ENCODE data around the gene EDEM1. TPM values are rescaled to one million over a fixed set of nuclear protein-coding genes. Genes with fewer than 3 reads are reported as not detected.

EDEM1 gene
- total and polyA plus RNA-seq, 10 of the 15 experiments (the other 5 are each of a cell fraction or from before 2014, with no cell fraction given) = 18.9 to 138 (median 57.5) TPM

DNA sequence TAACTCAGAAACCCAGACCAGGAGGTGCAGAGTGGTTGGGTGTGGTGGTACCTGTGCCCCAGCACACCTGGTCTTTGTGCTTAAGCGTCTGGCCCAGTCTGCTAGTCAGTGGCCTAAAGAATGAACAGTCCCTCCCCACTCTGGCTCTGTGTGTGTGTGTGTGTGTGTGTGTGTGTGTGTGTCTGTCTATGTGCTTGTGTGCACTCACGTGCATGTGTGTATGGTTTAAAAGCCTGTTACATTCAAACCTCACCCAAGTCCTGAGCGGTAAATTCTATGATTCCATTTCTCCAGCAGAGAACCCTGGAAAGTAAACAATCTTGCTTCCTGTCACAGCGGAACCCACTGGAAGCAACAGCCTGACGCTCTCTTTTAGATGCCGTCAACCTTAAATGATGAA is 34.2 kb downstream of the EDEM1 start:
- no peak overlapping the region for H3K4me2 ChIP-seq (ENCODE audit: control insufficient read depth, insufficient read depth)
- no peaks in the 10 kb centered on the region for H3K79me2 ChIP-seq (ENCODE audit: control insufficient read depth, insufficient read depth, low read length)
- ChIA-PET SMC1A (ENCODE audit: uncharacterized antibody, unreplicated experiment) (interaction anchor here (0.9 to 1.6 kb wide), 2 partner anchors 67 to 76 kb away, joined by 3 read pairs; no protein-coding TSS in a partner anchor), POLR2A (no interaction called here), CTCF (no interaction called here), RAD21 (ENCODE audit: unreplicated experiment) (no interaction called here)
- no peak overlapping the region for H3K27ac ChIP-seq (ENCODE audit: control insufficient read depth, insufficient read depth)
- DNase-seq (ENCODE audit: low read depth, low spot score) (no peak), FAIRE-seq (no peak), ATAC-seq (no peak)
- no peak overlapping the region for H3K4me3 ChIP-seq
- no peak overlapping the region for H3K9ac ChIP-seq (ENCODE audit: control insufficient read depth, insufficient read depth, low read length)
- H3K27me3 ChIP-seq (replicated peaks in 1 of 2; ENCODE audit: control insufficient read depth in 2 of 2, insufficient read depth in 2 of 2, low read length in 1 of 2) = no peaks in the 10 kb centered on the region
- WGBS (ENCODE audit: insufficient coverage, insufficient replicate concordance, low lambda C conversion rate, missing lambda C conversion rate) = 66% methylated on average over 6 of the region's 6 CpGs
- no peaks in the 10 kb centered on the region for H3K9me3 ChIP-seq (replicated peaks; ENCODE audit: control insufficient read depth, insufficient read depth, low read length)
- peaks cover 13 to 34% of the 10 kb centered on the region in 2 experiments for H3K36me3 ChIP-seq (ENCODE audit: control insufficient read depth in 2 of 2, insufficient read depth in 2 of 2, low read length in 1 of 2)
- H2AFZ ChIP-seq (ENCODE audit: control insufficient read depth, low read depth, low read length) = no peak overlapping the region
- no TSS peak for BruUV-seq (replicated peaks)
- H4K20me1 ChIP-seq (ENCODE audit: control insufficient read depth, insufficient read depth) = no peaks in the 10 kb centered on the region; the same call in 1 of the 2 replicates
- H3K4me1 ChIP-seq (ENCODE audit: control insufficient read depth, insufficient read depth, low read length) = no peaks in the 10 kb centered on the region
- intact Hi-C loops (cut with micrococcal nuclease; ENCODE audit: unreplicated experiment) (loop anchor here (10.0 kb wide), 1 partner anchor 503 kb away; no protein-coding TSS in a partner anchor), in situ Hi-C loops (cut with MboI) (no loop called here)
- no peak for TF ChIP-seq ATF7 (IDR thresholded peaks at IDR 0.05; ENCODE audit: low read depth)
- TF ChIP-seq ZNF207 (IDR thresholded peaks at IDR 0.05; ENCODE audit: borderline replicate concordance) = no peak
- TF ChIP-seq WRNIP1 (IDR thresholded peaks at IDR 0.05; ENCODE audit: borderline replicate concordance, low read depth, low read length) = no peak
- TF ChIP-seq, protein P1, sequence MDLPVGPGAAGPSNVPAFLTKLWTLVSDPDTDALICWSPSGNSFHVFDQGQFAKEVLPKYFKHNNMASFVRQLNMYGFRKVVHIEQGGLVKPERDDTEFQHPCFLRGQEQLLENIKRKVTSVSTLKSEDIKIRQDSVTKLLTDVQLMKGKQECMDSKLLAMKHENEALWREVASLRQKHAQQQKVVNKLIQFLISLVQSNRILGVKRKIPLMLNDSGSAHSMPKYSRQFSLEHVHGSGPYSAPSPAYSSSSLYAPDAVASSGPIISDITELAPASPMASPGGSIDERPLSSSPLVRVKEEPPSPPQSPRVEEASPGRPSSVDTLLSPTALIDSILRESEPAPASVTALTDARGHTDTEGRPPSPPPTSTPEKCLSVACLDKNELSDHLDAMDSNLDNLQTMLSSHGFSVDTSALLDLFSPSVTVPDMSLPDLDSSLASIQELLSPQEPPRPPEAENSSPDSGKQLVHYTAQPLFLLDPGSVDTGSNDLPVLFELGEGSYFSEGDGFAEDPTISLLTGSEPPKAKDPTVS (IDR thresholded peaks at IDR 0.05; ENCODE audit: low read depth, low read length) = no peak
- no peak for TF ChIP-seq SUZ12 (IDR thresholded peaks at IDR 0.05; ENCODE audit: unreplicated experiment)
- TF ChIP-seq JUNB (IDR thresholded peaks at IDR 0.05) = no peak
- TF ChIP-seq RB1 (IDR thresholded peaks at IDR 0.05; ENCODE audit: borderline replicate concordance) = no peak
- TF ChIP-seq, protein P2, sequence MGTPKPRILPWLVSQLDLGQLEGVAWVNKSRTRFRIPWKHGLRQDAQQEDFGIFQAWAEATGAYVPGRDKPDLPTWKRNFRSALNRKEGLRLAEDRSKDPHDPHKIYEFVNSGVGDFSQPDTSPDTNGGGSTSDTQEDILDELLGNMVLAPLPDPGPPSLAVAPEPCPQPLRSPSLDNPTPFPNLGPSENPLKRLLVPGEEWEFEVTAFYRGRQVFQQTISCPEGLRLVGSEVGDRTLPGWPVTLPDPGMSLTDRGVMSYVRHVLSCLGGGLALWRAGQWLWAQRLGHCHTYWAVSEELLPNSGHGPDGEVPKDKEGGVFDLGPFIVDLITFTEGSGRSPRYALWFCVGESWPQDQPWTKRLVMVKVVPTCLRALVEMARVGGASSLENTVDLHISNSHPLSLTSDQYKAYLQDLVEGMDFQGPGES (IDR thresholded peaks at IDR 0.05) = no peak
- TF ChIP-seq, protein P3, sequence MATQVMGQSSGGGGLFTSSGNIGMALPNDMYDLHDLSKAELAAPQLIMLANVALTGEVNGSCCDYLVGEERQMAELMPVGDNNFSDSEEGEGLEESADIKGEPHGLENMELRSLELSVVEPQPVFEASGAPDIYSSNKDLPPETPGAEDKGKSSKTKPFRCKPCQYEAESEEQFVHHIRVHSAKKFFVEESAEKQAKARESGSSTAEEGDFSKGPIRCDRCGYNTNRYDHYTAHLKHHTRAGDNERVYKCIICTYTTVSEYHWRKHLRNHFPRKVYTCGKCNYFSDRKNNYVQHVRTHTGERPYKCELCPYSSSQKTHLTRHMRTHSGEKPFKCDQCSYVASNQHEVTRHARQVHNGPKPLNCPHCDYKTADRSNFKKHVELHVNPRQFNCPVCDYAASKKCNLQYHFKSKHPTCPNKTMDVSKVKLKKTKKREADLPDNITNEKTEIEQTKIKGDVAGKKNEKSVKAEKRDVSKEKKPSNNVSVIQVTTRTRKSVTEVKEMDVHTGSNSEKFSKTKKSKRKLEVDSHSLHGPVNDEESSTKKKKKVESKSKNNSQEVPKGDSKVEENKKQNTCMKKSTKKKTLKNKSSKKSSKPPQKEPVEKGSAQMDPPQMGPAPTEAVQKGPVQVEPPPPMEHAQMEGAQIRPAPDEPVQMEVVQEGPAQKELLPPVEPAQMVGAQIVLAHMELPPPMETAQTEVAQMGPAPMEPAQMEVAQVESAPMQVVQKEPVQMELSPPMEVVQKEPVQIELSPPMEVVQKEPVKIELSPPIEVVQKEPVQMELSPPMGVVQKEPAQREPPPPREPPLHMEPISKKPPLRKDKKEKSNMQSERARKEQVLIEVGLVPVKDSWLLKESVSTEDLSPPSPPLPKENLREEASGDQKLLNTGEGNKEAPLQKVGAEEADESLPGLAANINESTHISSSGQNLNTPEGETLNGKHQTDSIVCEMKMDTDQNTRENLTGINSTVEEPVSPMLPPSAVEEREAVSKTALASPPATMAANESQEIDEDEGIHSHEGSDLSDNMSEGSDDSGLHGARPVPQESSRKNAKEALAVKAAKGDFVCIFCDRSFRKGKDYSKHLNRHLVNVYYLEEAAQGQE (IDR thresholded peaks at IDR 0.05; ENCODE audit: low read depth, low read length) = no peak
- TF ChIP-seq NBN (IDR thresholded peaks at IDR 0.05) = no peak
- no peak for TF ChIP-seq EGR1 (IDR thresholded peaks at IDR 0.05; ENCODE audit: borderline replicate concordance in 1 of 2, low read depth in 2 of 2, low read length in 2 of 2)
- TF ChIP-seq, protein P4, sequence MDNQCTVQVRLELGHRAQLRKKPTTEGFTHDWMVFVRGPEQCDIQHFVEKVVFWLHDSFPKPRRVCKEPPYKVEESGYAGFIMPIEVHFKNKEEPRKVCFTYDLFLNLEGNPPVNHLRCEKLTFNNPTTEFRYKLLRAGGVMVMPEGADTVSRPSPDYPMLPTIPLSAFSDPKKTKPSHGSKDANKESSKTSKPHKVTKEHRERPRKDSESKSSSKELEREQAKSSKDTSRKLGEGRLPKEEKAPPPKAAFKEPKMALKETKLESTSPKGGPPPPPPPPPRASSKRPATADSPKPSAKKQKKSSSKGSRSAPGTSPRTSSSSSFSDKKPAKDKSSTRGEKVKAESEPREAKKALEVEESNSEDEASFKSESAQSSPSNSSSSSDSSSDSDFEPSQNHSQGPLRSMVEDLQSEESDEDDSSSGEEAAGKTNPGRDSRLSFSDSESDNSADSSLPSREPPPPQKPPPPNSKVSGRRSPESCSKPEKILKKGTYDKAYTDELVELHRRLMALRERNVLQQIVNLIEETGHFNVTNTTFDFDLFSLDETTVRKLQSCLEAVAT (IDR thresholded peaks at IDR 0.05) = no peak
- TF ChIP-seq LARP7 (IDR thresholded peaks at IDR 0.05) = no peak
- no peak for TF ChIP-seq SMAD1 (IDR thresholded peaks at IDR 0.05; ENCODE audit: low read depth, partially characterized antibody)
- no peak for TF ChIP-seq JUND (IDR thresholded peaks at IDR 0.05; ENCODE audit: low read depth, low read length)
- TF ChIP-seq YBX1 (IDR thresholded peaks at IDR 0.05) = no peak
- TF ChIP-seq PAX8 (IDR thresholded peaks at IDR 0.05) = no peak
- TF ChIP-seq, protein P5, sequence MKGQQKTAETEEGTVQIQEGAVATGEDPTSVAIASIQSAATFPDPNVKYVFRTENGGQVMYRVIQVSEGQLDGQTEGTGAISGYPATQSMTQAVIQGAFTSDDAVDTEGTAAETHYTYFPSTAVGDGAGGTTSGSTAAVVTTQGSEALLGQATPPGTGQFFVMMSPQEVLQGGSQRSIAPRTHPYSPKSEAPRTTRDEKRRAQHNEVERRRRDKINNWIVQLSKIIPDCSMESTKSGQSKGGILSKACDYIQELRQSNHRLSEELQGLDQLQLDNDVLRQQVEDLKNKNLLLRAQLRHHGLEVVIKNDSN (IDR thresholded peaks at IDR 0.05; ENCODE audit: borderline replicate concordance, extremely low read length, insufficient read depth, low read depth, low read length) = no peak

All from GM12878 (cell line).